ENCODE measurements around the gene POLR3C. TPM values are rescaled to one million over a fixed set of nuclear protein-coding genes. Genes with fewer than 3 reads are reported as not detected.

The POLR3C gene
- total and polyA plus RNA-seq, 2 of the 13 experiments (the other 11 are each of a cell fraction or from before 2014, with no cell fraction given): 15.5 to 24.3 TPM

GRCh38 chr1:145858901-145859490 is 35.0 kb downstream of the POLR3C start, which contains the start of gene PIAS3 (continued):
- TF ChIP-seq MYC (CRISPR knock-in tag; IDR thresholded peaks at IDR 0.05; ENCODE audit: borderline replicate concordance): no peak
- no peak for TF ChIP-seq ZNF143 (CRISPR knock-in tag; IDR thresholded peaks at IDR 0.05)
- peak; percentile 71; the same call in 1 of the 2 replicates for TF ChIP-seq KLF9 (CRISPR knock-in tag; IDR thresholded peaks at IDR 0.05; ENCODE audit: low read depth)
- TF ChIP-seq SIX1 (CRISPR knock-in tag; IDR thresholded peaks at IDR 0.05; ENCODE audit: borderline replicate concordance): 0 out of 2 replicates have a peak, but pooled peaks have one; percentile 25
- TF ChIP-seq ZNF841 (CRISPR knock-in tag; IDR thresholded peaks at IDR 0.05; ENCODE audit: borderline replicate concordance): no peak
- TF ChIP-seq, protein P1, sequence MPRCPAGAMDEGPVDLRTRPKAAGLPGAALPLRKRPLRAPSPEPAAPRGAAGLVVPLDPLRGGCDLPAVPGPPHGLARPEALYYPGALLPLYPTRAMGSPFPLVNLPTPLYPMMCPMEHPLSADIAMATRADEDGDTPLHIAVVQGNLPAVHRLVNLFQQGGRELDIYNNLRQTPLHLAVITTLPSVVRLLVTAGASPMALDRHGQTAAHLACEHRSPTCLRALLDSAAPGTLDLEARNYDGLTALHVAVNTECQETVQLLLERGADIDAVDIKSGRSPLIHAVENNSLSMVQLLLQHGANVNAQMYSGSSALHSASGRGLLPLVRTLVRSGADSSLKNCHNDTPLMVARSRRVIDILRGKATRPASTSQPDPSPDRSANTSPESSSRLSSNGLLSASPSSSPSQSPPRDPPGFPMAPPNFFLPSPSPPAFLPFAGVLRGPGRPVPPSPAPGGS (CRISPR knock-in tag; IDR thresholded peaks at IDR 0.05): peak; percentile 20; the same call in 1 of the 2 replicates
- TF ChIP-seq, protein P2, sequence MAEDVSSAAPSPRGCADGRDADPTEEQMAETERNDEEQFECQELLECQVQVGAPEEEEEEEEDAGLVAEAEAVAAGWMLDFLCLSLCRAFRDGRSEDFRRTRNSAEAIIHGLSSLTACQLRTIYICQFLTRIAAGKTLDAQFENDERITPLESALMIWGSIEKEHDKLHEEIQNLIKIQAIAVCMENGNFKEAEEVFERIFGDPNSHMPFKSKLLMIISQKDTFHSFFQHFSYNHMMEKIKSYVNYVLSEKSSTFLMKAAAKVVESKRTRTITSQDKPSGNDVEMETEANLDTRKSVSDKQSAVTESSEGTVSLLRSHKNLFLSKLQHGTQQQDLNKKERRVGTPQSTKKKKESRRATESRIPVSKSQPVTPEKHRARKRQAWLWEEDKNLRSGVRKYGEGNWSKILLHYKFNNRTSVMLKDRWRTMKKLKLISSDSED (CRISPR knock-in tag; IDR thresholded peaks at IDR 0.05): no peak
- TF ChIP-seq RXRA (CRISPR knock-in tag; IDR thresholded peaks at IDR 0.05): peak; percentile 66
- TF ChIP-seq ZNF430 (CRISPR knock-in tag; IDR thresholded peaks at IDR 0.05): peak; percentile 51; the same call in 1 of the 2 replicates
- TF ChIP-seq HNF4G (IDR thresholded peaks at IDR 0.05; ENCODE audit: borderline replicate concordance, low read depth, low read length): no peak
- 0 out of 2 replicates have a peak, but pooled peaks have one; percentile 6 for TF ChIP-seq HNF4G (CRISPR knock-in tag; IDR thresholded peaks at IDR 0.05; ENCODE audit: borderline replicate concordance, low read depth)
- no peak for TF ChIP-seq ZNF766 (CRISPR knock-in tag; IDR thresholded peaks at IDR 0.05; ENCODE audit: borderline replicate concordance)
- no peak for TF ChIP-seq BRD4 (CRISPR knock-in tag; IDR thresholded peaks at IDR 0.05)
- TF ChIP-seq, protein P3, sequence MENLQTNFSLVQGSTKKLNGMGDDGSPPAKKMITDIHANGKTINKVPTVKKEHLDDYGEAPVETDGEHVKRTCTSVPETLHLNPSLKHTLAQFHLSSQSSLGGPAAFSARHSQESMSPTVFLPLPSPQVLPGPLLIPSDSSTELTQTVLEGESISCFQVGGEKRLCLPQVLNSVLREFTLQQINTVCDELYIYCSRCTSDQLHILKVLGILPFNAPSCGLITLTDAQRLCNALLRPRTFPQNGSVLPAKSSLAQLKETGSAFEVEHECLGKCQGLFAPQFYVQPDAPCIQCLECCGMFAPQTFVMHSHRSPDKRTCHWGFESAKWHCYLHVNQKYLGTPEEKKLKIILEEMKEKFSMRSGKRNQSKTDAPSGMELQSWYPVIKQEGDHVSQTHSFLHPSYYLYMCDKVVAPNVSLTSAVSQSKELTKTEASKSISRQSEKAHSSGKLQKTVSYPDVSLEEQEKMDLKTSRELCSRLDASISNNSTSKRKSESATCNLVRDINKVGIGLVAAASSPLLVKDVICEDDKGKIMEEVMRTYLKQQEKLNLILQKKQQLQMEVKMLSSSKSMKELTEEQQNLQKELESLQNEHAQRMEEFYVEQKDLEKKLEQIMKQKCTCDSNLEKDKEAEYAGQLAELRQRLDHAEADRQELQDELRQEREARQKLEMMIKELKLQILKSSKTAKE (CRISPR knock-in tag; IDR thresholded peaks at IDR 0.05; ENCODE audit: borderline replicate concordance): 0 out of 2 replicates have a peak, but pooled peaks have one; percentile 62
- TF ChIP-seq NAIF1 (CRISPR knock-in tag; IDR thresholded peaks at IDR 0.05; ENCODE audit: borderline replicate concordance): no peak; the same call in 1 of the 2 replicates
- no peak for TF ChIP-seq FIP1L1 (IDR thresholded peaks at IDR 0.05; ENCODE audit: borderline replicate concordance, insufficient read depth, low read depth, low read length)
- peak; percentile 59; the same call in 1 of the 2 replicates for TF ChIP-seq ZFY (CRISPR knock-in tag; IDR thresholded peaks at IDR 0.05)
- no peak for TF ChIP-seq PBX3 (CRISPR knock-in tag; IDR thresholded peaks at IDR 0.05; ENCODE audit: borderline replicate concordance)
- TF ChIP-seq ZNF784 (CRISPR knock-in tag; IDR thresholded peaks at IDR 0.05; ENCODE audit: borderline replicate concordance): 0 out of 2 replicates have a peak, but pooled peaks have one; percentile 43
- 0 out of 2 replicates have a peak, but pooled peaks have one; percentile 44 for TF ChIP-seq ZNF446 (CRISPR knock-in tag; IDR thresholded peaks at IDR 0.05)
- TF ChIP-seq, protein P4, sequence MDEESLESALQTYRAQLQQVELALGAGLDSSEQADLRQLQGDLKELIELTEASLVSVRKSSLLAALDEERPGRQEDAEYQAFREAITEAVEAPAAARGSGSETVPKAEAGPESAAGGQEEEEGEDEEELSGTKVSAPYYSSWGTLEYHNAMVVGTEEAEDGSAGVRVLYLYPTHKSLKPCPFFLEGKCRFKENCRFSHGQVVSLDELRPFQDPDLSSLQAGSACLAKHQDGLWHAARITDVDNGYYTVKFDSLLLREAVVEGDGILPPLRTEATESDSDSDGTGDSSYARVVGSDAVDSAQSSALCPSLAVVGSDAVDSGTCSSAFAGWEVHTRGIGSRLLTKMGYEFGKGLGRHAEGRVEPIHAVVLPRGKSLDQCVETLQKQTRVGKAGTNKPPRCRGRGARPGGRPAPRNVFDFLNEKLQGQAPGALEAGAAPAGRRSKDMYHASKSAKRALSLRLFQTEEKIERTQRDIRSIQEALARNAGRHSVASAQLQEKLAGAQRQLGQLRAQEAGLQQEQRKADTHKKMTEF (CRISPR knock-in tag; IDR thresholded peaks at IDR 0.05): peak; percentile 51; the same call in 1 of the 2 replicates
